ENCODE results near the gene SNX14. TPM values are rescaled to one million over a fixed set of nuclear protein-coding genes. Genes with fewer than 3 reads are reported as not detected.

Gene SNX14
- total and polyA plus RNA-seq, 2 of the 8 experiments (the other 6 are each of a cell fraction or from before 2014, with no cell fraction given): 11.9 to 24.2 TPM

DNA sequence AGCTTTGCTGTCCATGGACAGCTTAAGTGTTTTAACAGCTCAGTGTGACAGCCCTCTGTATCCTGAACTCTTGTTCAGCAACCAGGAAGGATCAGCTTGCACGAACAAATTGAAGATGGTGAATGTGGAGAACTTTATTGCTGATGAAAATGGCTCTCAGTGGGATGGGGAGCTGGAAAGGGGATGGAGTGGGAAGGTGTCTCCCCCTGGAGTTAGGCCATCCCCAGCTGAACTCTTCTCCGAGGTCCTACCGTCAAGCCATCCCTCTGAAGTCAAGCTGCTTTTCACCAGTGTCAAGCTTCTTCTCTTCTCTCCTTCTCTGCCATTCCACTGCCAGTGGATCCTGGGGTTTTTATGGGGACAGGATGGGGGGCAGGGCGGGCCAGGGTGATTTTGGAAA lies 117.1 kb downstream of the SNX14 start (continued):
- TF ChIP-seq, protein P1, sequence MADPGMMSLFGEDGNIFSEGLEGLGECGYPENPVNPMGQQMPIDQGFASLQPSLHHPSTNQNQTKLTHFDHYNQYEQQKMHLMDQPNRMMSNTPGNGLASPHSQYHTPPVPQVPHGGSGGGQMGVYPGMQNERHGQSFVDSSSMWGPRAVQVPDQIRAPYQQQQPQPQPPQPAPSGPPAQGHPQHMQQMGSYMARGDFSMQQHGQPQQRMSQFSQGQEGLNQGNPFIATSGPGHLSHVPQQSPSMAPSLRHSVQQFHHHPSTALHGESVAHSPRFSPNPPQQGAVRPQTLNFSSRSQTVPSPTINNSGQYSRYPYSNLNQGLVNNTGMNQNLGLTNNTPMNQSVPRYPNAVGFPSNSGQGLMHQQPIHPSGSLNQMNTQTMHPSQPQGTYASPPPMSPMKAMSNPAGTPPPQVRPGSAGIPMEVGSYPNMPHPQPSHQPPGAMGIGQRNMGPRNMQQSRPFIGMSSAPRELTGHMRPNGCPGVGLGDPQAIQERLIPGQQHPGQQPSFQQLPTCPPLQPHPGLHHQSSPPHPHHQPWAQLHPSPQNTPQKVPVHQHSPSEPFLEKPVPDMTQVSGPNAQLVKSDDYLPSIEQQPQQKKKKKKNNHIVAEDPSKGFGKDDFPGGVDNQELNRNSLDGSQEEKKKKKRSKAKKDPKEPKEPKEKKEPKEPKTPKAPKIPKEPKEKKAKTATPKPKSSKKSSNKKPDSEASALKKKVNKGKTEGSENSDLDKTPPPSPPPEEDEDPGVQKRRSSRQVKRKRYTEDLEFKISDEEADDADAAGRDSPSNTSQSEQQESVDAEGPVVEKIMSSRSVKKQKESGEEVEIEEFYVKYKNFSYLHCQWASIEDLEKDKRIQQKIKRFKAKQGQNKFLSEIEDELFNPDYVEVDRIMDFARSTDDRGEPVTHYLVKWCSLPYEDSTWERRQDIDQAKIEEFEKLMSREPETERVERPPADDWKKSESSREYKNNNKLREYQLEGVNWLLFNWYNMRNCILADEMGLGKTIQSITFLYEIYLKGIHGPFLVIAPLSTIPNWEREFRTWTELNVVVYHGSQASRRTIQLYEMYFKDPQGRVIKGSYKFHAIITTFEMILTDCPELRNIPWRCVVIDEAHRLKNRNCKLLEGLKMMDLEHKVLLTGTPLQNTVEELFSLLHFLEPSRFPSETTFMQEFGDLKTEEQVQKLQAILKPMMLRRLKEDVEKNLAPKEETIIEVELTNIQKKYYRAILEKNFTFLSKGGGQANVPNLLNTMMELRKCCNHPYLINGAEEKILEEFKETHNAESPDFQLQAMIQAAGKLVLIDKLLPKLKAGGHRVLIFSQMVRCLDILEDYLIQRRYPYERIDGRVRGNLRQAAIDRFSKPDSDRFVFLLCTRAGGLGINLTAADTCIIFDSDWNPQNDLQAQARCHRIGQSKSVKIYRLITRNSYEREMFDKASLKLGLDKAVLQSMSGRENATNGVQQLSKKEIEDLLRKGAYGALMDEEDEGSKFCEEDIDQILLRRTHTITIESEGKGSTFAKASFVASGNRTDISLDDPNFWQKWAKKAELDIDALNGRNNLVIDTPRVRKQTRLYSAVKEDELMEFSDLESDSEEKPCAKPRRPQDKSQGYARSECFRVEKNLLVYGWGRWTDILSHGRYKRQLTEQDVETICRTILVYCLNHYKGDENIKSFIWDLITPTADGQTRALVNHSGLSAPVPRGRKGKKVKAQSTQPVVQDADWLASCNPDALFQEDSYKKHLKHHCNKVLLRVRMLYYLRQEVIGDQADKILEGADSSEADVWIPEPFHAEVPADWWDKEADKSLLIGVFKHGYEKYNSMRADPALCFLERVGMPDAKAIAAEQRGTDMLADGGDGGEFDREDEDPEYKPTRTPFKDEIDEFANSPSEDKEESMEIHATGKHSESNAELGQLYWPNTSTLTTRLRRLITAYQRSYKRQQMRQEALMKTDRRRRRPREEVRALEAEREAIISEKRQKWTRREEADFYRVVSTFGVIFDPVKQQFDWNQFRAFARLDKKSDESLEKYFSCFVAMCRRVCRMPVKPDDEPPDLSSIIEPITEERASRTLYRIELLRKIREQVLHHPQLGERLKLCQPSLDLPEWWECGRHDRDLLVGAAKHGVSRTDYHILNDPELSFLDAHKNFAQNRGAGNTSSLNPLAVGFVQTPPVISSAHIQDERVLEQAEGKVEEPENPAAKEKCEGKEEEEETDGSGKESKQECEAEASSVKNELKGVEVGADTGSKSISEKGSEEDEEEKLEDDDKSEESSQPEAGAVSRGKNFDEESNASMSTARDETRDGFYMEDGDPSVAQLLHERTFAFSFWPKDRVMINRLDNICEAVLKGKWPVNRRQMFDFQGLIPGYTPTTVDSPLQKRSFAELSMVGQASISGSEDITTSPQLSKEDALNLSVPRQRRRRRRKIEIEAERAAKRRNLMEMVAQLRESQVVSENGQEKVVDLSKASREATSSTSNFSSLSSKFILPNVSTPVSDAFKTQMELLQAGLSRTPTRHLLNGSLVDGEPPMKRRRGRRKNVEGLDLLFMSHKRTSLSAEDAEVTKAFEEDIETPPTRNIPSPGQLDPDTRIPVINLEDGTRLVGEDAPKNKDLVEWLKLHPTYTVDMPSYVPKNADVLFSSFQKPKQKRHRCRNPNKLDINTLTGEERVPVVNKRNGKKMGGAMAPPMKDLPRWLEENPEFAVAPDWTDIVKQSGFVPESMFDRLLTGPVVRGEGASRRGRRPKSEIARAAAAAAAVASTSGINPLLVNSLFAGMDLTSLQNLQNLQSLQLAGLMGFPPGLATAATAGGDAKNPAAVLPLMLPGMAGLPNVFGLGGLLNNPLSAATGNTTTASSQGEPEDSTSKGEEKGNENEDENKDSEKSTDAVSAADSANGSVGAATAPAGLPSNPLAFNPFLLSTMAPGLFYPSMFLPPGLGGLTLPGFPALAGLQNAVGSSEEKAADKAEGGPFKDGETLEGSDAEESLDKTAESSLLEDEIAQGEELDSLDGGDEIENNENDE (IDR thresholded peaks at IDR 0.05; ENCODE audit: insufficient replicate concordance, low read length): no peak

Data from H1 (cell line).